Calu3 (cell line): Measurements from ENCODE around the gene CDK9. TPM values are rescaled to one million over a fixed set of nuclear protein-coding genes. Genes with fewer than 3 reads are reported as not detected.

Experiments used
- BruUV-seq: library from RNA; stranded (reverse); fragments of 400-500 nt; replicated peaks from 2 replicates; lab custom pipeline; 2021; lab: Mats Ljungman, UMichigan
- CTCF ChIA-PET: fragments of 300-600 bp; sonication (Branson Sonifier 250); formaldehyde crosslinking; loops from one replicate; lab custom pipeline; 2022; ENCODE audit warnings: antibody characterized with exemption; lab: Charles Lee
- DNase-seq: peaks from one replicate; pipeline ENCODE4 v3.0.0; 2022
- H3K27ac Mint-ChIP-seq: one replicate; pipeline ENCODE4 v1.8.0; 2022; ENCODE audit warnings: mixed read lengths; ENCODE audit not compliant: unreplicated experiment
- H3K27me3 Mint-ChIP-seq: one replicate; pipeline ENCODE4 v1.8.0; 2022; ENCODE audit warnings: mixed read lengths; ENCODE audit not compliant: unreplicated experiment
- H3K36me3 Mint-ChIP-seq: one replicate; pipeline ENCODE4 v1.8.0; 2022; ENCODE audit warnings: mild to moderate bottlenecking, moderate library complexity, mixed read lengths; ENCODE audit not compliant: insufficient read depth, unreplicated experiment
- H3K4me1 Mint-ChIP-seq: one replicate; pipeline ENCODE4 v1.8.0; 2022; ENCODE audit warnings: mild to moderate bottlenecking, low read depth, mixed read lengths; ENCODE audit not compliant: unreplicated experiment
- H3K4me3 Mint-ChIP-seq: one replicate; pipeline ENCODE4 v1.8.0; 2022; ENCODE audit warnings: mild to moderate bottlenecking, low read depth, moderate library complexity, mixed read lengths; ENCODE audit not compliant: unreplicated experiment
- H3K9me3 Mint-ChIP-seq: one replicate; pipeline ENCODE4 v1.8.0; 2022; ENCODE audit warnings: low read depth, mixed read lengths; ENCODE audit not compliant: unreplicated experiment
- intact Hi-C: fragments of 100-400 bp; cut with micrococcal nuclease; formaldehyde crosslinking; loops from one replicate; pipeline ENCODE4 v1.10.0; 2022; ENCODE audit not compliant: unreplicated experiment
- total RNA-seq: library from RNA; stranded (reverse); gene quantifications from 2 replicates; pipeline ENCODE4 v1.2.3, GENCODE V29; 2022
- TF ChIP-seq, protein P1 (sequence below): fragments of 200-600 bp; IDR thresholded peaks from one replicate; pipeline ENCODE4 v1.8.0; 2022; ENCODE audit warnings: antibody characterized with exemption; ENCODE audit not compliant: unreplicated experiment

Gene CDK9
- total RNA-seq, 1 experiment from 2014 or later, result 41.8 TPM

DNA sequence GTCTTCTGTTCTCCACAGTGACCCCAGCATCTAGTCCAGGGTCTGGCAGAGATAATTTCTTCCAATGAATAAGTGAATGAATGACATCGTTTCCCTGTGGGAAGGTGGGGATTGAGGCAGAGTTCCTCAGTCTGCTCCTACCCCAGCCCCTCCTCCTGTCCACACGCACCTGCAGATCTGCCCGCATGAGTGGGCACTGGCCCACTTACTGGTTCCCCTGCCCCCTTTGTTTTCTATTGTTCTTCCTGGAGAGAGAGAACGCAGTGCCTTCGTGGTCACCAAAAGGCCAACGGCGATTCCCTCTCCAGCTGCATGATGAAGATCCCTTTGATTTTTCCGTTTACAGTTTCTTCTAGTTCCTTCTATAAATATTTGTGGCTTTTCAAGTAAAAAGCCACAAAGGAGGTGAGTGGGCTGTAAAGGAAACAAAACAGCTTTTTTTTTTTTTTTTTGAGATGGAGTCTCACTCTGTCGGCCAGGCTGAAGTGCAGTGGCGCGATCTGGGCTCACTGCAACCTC, 11.1 kb downstream of the CDK9 start:
- Mint-ChIP-seq H3K36me3 (peaks cover 28% of the 10 kb centered on the region), H3K27ac (no peak overlapping the region), H3K4me1 (no peaks in the 10 kb centered on the region), H3K4me3 (no peak overlapping the region), H3K9me3 (no peaks in the 10 kb centered on the region), H3K27me3 (no peaks in the 10 kb centered on the region)
- TF ChIP-seq, protein P1, sequence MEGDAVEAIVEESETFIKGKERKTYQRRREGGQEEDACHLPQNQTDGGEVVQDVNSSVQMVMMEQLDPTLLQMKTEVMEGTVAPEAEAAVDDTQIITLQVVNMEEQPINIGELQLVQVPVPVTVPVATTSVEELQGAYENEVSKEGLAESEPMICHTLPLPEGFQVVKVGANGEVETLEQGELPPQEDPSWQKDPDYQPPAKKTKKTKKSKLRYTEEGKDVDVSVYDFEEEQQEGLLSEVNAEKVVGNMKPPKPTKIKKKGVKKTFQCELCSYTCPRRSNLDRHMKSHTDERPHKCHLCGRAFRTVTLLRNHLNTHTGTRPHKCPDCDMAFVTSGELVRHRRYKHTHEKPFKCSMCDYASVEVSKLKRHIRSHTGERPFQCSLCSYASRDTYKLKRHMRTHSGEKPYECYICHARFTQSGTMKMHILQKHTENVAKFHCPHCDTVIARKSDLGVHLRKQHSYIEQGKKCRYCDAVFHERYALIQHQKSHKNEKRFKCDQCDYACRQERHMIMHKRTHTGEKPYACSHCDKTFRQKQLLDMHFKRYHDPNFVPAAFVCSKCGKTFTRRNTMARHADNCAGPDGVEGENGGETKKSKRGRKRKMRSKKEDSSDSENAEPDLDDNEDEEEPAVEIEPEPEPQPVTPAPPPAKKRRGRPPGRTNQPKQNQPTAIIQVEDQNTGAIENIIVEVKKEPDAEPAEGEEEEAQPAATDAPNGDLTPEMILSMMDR, result no peak
- CTCF ChIA-PET, result interaction anchor here (0.7 kb wide), 1 partner anchor 161 kb away, joined by 3 read pairs; no protein-coding TSS in a partner anchor
- no TSS peak for BruUV-seq
- intact Hi-C loops, result no loop called here
- no peak for DNase-seq

DNA sequence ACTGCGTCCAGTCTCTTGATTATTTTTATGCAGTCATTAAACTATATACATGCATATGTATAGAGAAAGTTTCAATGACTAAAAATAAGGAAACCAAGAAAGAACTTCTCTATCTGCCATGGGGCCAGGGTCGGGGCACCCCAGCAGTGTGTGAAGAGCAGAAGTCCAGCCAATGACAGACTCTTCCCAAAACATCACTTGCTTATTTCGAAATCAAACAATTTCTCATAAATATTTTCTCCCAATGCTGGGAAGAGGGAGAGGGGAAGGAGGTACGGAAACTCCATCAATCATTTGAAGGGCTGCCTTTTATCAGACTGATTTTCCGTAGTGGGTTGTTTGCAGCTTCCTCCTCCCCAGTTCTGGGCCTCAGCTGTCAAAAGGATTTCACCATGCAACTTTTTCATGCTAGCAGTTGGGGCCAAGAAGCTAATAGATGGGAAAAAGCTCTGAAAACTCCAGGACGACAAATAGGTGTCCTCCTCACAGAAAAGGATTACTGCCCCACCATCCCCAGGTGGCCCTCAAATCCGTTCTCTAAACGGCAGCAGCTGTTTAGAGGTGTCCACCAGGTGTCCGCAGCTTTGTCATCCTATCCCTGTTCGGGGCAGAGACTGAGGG, 16.2 kb downstream of the CDK9 start:
- CTCF ChIA-PET, result interaction anchor here (0.6 to 1.1 kb wide), 2 partner anchors 31 to 68 kb away, joined by 3 to 4 read pairs; no protein-coding TSS in a partner anchor

DNA sequence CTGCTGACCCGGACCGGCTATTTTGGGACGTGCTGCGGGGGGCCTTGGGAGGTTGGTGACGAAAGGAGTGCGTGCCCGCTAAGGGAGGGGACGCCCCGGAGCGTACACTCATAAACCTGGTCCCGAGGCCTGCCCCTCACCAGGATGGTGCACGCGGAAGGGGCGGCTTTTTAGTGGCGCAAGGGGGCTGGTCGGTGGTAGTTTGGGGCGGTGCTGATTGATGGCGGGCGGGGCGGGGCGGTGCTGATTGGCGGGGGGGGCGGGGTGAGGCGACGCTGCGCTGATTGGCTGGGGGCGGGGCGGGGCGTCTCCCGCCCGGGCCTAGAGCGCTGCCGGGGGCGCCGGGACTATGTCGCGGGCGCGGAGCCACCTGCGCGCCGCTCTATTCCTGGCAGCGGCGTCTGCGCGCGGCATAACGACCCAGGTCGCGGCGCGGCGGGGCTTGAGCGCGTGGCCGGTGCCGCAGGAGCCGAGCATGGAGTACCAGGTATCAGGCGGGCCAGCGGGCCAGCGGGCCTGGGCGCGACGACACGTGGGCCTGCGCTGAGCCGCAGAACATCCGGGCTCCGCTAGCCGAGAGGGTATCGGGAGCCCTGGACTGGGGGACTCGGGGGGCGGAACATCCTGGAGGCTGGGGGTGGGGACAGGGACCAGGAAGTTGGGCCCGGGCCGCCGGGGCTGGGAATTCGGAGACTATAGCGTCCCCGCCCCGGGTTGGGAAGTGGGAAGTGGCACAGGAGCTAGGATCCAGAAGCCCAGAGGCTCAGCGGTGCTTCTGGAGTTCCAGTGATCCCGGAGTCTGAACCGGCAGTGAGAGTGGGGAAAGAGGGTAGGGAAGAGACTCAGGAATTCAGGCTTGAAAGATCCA, 17.0 kb downstream of the CDK9 start, which contains the start of gene FPGS:
Gene FPGS, plus strand, starts transcription at position 307 of the 868 bp plus-strand sequence. Its CDS starts 43 bp downstream, at position 350.
- no TSS peak for BruUV-seq
- CTCF ChIA-PET, result interaction anchor here (0.6 to 1.1 kb wide), 4 partner anchors 22 to 67 kb away, joined by 3 to 8 read pairs (median 4); no protein-coding TSS in a partner anchor
- intact Hi-C loops, result no loop called here

More for the DNA sequence above, 16.2 kb downstream of the CDK9 start:
- Mint-ChIP-seq H3K27ac (peak overlapping the region; percentile 94), H3K4me1 (no peaks in the 10 kb centered on the region), H3K9me3 (no peaks in the 10 kb centered on the region), H3K27me3 (no peaks in the 10 kb centered on the region), H3K36me3 (peaks cover 34% of the 10 kb centered on the region), H3K4me3 (peak overlapping the region; percentile 93)
- intact Hi-C loops, result no loop called here
- TF ChIP-seq, protein P1, result no peak
- DNase-seq, result no peak
- TSS peak; percentile 50 for BruUV-seq

More for the DNA sequence above, 17.0 kb downstream of the CDK9 start, which contains the start of gene FPGS:
- H3K4me1 Mint-ChIP-seq, result no peaks in the 10 kb centered on the region
- peak; percentile 78 for DNase-seq
- H3K9me3 Mint-ChIP-seq, result no peaks in the 10 kb centered on the region
- H3K36me3 Mint-ChIP-seq, result peaks cover 39% of the 10 kb centered on the region
- peak within 1 kb of the TSS; percentile 94 for H3K27ac Mint-ChIP-seq
- TF ChIP-seq, protein P1, result no peak
- peak within 1 kb of the TSS; percentile 93 for H3K4me3 Mint-ChIP-seq
- H3K27me3 Mint-ChIP-seq, result no peaks in the 10 kb centered on the region
